GM19372 (cell line): ENCODE results near the gene HSD17B12.
"Not testable (repeated sequence)": the region's sequence is repeated elsewhere in the genome, so short reads cannot be mapped to it uniquely, and the experiment has no call there.

Experiments used
- ATAC-seq: cut with Tn5 transposase; IDR thresholded peaks from one replicate; pipeline ENCODE4 v1.9.1; 2021; ENCODE audit warnings: mild to moderate bottlenecking, low read depth, moderate library complexity; ENCODE audit not compliant: unreplicated experiment

HSD17B12 gene

GRCh38 chr11:43738600-43739409 lies 58.3 kb downstream of the HSD17B12 start:
- no peak for ATAC-seq

- ATAC-seq: no peak
Observed at GRCh38 chr11:43746670-43747069, 66.1 kb downstream of the HSD17B12 start.

GRCh38 chr11:43747130-43747802 lies 66.7 kb downstream of the HSD17B12 start:
- no peak for ATAC-seq

- ATAC-seq: no peak
Observed at GRCh38 chr11:43748095-43748494, 67.6 kb downstream of the HSD17B12 start.

- ATAC-seq: no peak
Observed at GRCh38 chr11:43751726-43752125, 71.2 kb downstream of the HSD17B12 start.

GRCh38 chr11:43756575-43756974 lies 76.0 kb downstream of the HSD17B12 start:
- no peak for ATAC-seq

- ATAC-seq: no peak
Observed at GRCh38 chr11:43758927-43759326, 78.4 kb downstream of the HSD17B12 start.

GRCh38 chr11:43760902-43761301 lies 80.4 kb downstream of the HSD17B12 start:
- ATAC-seq: no peak

- no peak for ATAC-seq
Observed at GRCh38 chr11:43765194-43765593, 84.7 kb downstream of the HSD17B12 start.

- ATAC-seq: not testable (repeated sequence)
Observed at GRCh38 chr11:43768654-43769053, 88.1 kb downstream of the HSD17B12 start.

- ATAC-seq: no peak
Observed at GRCh38 chr11:43770173-43770572, 89.6 kb downstream of the HSD17B12 start.

- no peak for ATAC-seq
Observed at GRCh38 chr11:43772733-43773132, 92.2 kb downstream of the HSD17B12 start.

- ATAC-seq: no peak
Observed at GRCh38 chr11:43774786-43775185, 94.2 kb downstream of the HSD17B12 start.

- no peak for ATAC-seq
Observed at GRCh38 chr11:43779306-43779705, 98.8 kb downstream of the HSD17B12 start.

GRCh38 chr11:43784301-43784700 lies 103.8 kb downstream of the HSD17B12 start:
- no peak for ATAC-seq

- no peak for ATAC-seq
Observed at GRCh38 chr11:43784866-43785265, 104.3 kb downstream of the HSD17B12 start.

GRCh38 chr11:43785318-43785717 lies 104.8 kb downstream of the HSD17B12 start:
- no peak for ATAC-seq

- no peak for ATAC-seq
Observed at GRCh38 chr11:43786016-43786415, 105.5 kb downstream of the HSD17B12 start.

- no peak for ATAC-seq
Observed at GRCh38 chr11:43787824-43788223, 107.3 kb downstream of the HSD17B12 start.

- no peak for ATAC-seq
Observed at GRCh38 chr11:43788421-43788820, 107.9 kb downstream of the HSD17B12 start.

- ATAC-seq: no peak
Observed at GRCh38 chr11:43789700-43790443, 109.3 kb downstream of the HSD17B12 start.
